Endothelial cell of umbilical vein (primary cell): ENCODE measurements around the gene TMEM145. TPM values are rescaled to one million over a fixed set of nuclear protein-coding genes. Genes with fewer than 3 reads are reported as not detected.

Source experiments
- BruUV-seq: library from RNA; stranded (reverse); fragments of 400-500 nt; replicated peaks from 2 replicates; lab custom pipeline; 2021; lab: Mats Ljungman, UMichigan
- CTCF ChIA-PET: fragments of 300-600, 350-600 bp; sonication (Branson Sonifier 250); formaldehyde crosslinking; loops from one replicate; lab custom pipeline; 2021; ENCODE audit warnings: antibody characterized with exemption, inconsistent platforms; lab: Charles Lee
- POLR2A ChIA-PET: fragments of 300-600, 350-600 bp; sonication (Branson Sonifier 250); formaldehyde crosslinking; loops from one replicate; lab custom pipeline; 2021; ENCODE audit warnings: antibody characterized with exemption, inconsistent platforms; lab: Charles Lee
- DNase-seq: peaks from one replicate; pipeline ENCODE4 v3.0.0-alpha.2; 2011; ENCODE audit warnings: low read depth, low spot score
- FAIRE-seq: peaks from 2 replicates; lab custom pipeline; 2011; peaks lifted over from hg19 to GRCh38; lab: Jason Lieb, UNC
- H2AFZ ChIP-seq: 2 replicates; pipeline ENCODE4 v1.6.0; 2012; ENCODE audit warnings: low read depth, low read length, control low read depth, inconsistent platforms
- H3K27ac ChIP-seq: 2 replicates; pipeline ENCODE4 v1.5.1; 2011; ENCODE audit warnings: low read depth, mild to moderate bottlenecking, control low read depth, low read length, moderate library complexity; ENCODE audit not compliant: insufficient read depth
- H3K27me3 ChIP-seq, 2 experiments: 2 replicates each; pipeline versions ENCODE4 v1.6.0 to v1.6.1; 2011; ENCODE audit warnings: low read length in 2 of 2, mixed read lengths in 1 of 2; ENCODE audit not compliant: control insufficient read depth in 2 of 2, insufficient read depth in 2 of 2
- H3K36me3 ChIP-seq, 2 experiments: 2 replicates in 1 of 2; 3 replicates in 1 of 2; pipeline ENCODE4 v1.5.1; 2011; ENCODE audit warnings: low read length in 2 of 2, mild to moderate bottlenecking in 1 of 2, moderate library complexity in 1 of 2; ENCODE audit not compliant: control insufficient read depth in 2 of 2, insufficient read depth in 2 of 2; ENCODE audit errors: extremely low read depth in 1 of 2
- H3K4me1 ChIP-seq: 3 replicates; pipeline ENCODE4 v1.5.1; 2011; ENCODE audit warnings: mild to moderate bottlenecking, low read length; ENCODE audit not compliant: control insufficient read depth, insufficient read depth; ENCODE audit errors: extremely low read depth
- H3K4me2 ChIP-seq: 2 replicates; pipeline ENCODE4 v1.6.1; 2011; ENCODE audit warnings: low read length, control low read depth, mixed read lengths; ENCODE audit not compliant: insufficient read depth
- H3K4me3 ChIP-seq, 3 experiments: fragments of 200-600 bp in 1 of 3; sonication (generic), shearing (Covaris generic) in 1 of 3; replicated peaks in 1 of 3; 2 replicates each; pipeline ENCODE4 v1.5.1; 2011 to 2016; ENCODE audit warnings: control low read depth in 3 of 3, low read length in 3 of 3, mild to moderate bottlenecking in 2 of 3, inconsistent platforms in 1 of 3, low read depth in 1 of 3, moderate library complexity in 1 of 3; ENCODE audit not compliant: insufficient read depth in 1 of 3
- H3K79me2 ChIP-seq: 2 replicates; pipeline ENCODE4 v1.6.0; 2012; ENCODE audit warnings: low read length, inconsistent platforms; ENCODE audit not compliant: control insufficient read depth, insufficient read depth
- H3K9ac ChIP-seq: replicated peaks from 2 replicates; pipeline ENCODE3; 2011; ENCODE audit warnings: low read length, control low read depth; ENCODE audit not compliant: insufficient read depth; ENCODE audit errors: extremely low read depth
- H3K9me1 ChIP-seq: replicated peaks from 3 replicates; pipeline ENCODE4 v1.6.0; 2011; ENCODE audit warnings: mild to moderate bottlenecking, low read length; ENCODE audit not compliant: control insufficient read depth, insufficient read depth; ENCODE audit errors: extremely low read depth
- H3K9me3 ChIP-seq: replicated peaks from 2 replicates; pipeline ENCODE4 v1.5.1; 2012; ENCODE audit warnings: low read length, inconsistent platforms; ENCODE audit not compliant: control insufficient read depth, insufficient read depth
- H4K20me1 ChIP-seq: replicated peaks from 2 replicates; pipeline ENCODE3; 2011; ENCODE audit warnings: mild to moderate bottlenecking, low read length; ENCODE audit not compliant: control insufficient read depth, insufficient read depth; ENCODE audit errors: extremely low read depth
- CTCF ChIP-seq, 2 donors: IDR thresholded peaks; 1 replicate in 1 of 2; 2 replicates in 1 of 2; pipeline ENCODE4 v1.5.1; 2011; ENCODE audit warnings: low read length in 2 of 2, mild to moderate bottlenecking in 2 of 2, moderate library complexity in 2 of 2, control low read depth in 1 of 2, inconsistent platforms in 1 of 2, low read depth in 1 of 2; ENCODE audit not compliant: insufficient read depth in 1 of 2; ENCODE audit errors: extremely low read depth in 1 of 2
- EZH2 ChIP-seq: IDR thresholded peaks from 2 replicates; pipeline ENCODE4 v1.6.1; 2012; ENCODE audit warnings: borderline replicate concordance, low read depth, mild to moderate bottlenecking, moderate library complexity, low read length, inconsistent platforms; ENCODE audit not compliant: severe bottlenecking
- MAX ChIP-seq: IDR thresholded peaks from 2 replicates; pipeline ENCODE4 v1.6.1; 2011; ENCODE audit not compliant: insufficient read depth, insufficient read length
- POLR2A ChIP-seq: IDR thresholded peaks from 2 replicates; pipeline ENCODE4 v1.6.1; 2012; ENCODE audit warnings: low read depth, mild to moderate bottlenecking, control low read depth, low read length
- POLR2AphosphoS5 ChIP-seq: IDR thresholded peaks from 2 replicates; pipeline ENCODE4 v1.6.1; 2012; ENCODE audit warnings: low read depth, mild to moderate bottlenecking, control low read depth, low read length, moderate library complexity; ENCODE audit not compliant: insufficient read depth
- dilution Hi-C: fragments of 300-500 bp; cut with MboI; formaldehyde crosslinking; loops from one replicate; pipeline ENCODE4 v1.15.0; 2019; ENCODE audit warnings: low sequenced_read_pairs; ENCODE audit not compliant: extremely low pct_ligation_motif_present
- intact Hi-C: fragments of 100-400 bp; cut with micrococcal nuclease; formaldehyde crosslinking; loops from one replicate; pipeline ENCODE4 v1.10.0; 2022
- polyA plus RNA-seq, 4 experiments: library from polyadenylated mRNA; depleted of rRNA in 3 of 4; stranded (reverse) in 3 of 4; unstranded in 1 of 4; fragments of >200 nt; gene quantifications; 2 replicates each; pipeline versions ENCODE4 v1.2.1 to v1.2.3, GENCODE V29; 2011 to 2012; ENCODE audit warnings: missing spikeins in 1 of 4
- total RNA-seq: library from RNA; stranded (reverse); gene quantifications from 2 replicates; pipeline ENCODE4 v1.2.3, GENCODE V29; 2021

Gene TMEM145
- total and polyA plus RNA-seq, 2 donors (not counting 3 experiments of a cell fraction or from before 2014, with no cell fraction given): not detected

DNA sequence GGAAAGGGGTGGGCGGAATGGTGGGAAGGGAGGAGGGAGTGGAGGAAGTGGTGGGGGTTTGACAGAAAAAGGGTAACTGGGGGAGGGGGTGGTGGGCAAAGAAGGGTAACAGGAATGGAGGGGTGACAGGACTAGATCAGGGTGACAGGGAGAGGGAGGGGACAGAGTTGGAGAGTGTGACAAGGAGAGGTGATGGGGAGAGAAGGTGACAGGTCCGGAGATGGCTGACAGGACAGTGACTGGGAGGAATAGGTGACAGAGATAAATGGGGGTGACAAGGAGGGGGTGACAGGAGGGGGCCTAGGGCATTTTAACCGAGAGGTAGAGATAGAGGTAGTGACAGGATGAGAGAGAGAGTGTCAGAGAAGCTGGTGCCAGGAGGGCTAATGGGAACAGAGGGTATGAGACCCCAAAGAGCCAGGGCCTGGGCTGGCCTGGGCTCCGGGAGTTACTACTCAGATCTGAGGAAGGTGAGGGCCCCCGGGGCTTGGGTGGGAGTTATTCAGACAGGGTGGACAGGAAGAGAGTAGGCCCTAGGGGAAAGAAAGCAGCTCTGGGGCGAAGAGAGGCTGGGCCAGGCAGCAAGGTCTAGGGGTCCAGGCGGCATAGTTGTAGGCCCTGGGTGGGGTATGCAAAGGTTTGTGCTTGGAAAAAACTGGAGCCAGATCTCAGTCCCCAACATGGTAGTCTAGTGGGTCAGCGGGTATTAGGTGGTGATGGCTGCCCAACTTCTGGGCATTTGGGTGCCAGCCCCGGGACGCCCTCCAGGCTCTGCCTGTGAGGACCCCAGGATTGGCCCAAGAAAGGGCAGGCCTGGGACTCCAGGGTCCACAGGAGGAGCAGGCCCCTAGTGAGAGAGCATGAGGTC, 43.4 kb upstream of the TMEM145 start:
- H3K4me3 ChIP-seq: peak overlapping the region; percentile 11 to 65 (median 57)
- CTCF ChIA-PET: interaction anchor here (1.0 to 3.6 kb wide), 6 partner anchors 10 to 27 kb away, joined by 4 to 24 read pairs (median 6); no protein-coding TSS in a partner anchor
- peak overlapping the region; percentile 91 for H3K27ac ChIP-seq
- BruUV-seq: TSS peak; percentile 96
- FAIRE-seq (no peak), DNase-seq (no peak)
- H3K9me1 ChIP-seq: no peaks in the 10 kb centered on the region
- dilution Hi-C loops: no loop called here
- no peaks in the 10 kb centered on the region for H3K9me3 ChIP-seq
- no peaks in the 10 kb centered on the region for H3K27me3 ChIP-seq
- TF ChIP-seq POLR2AphosphoS5 (no peak), EZH2 (no peak), POLR2A (peak; percentile 54), MAX (no peak), CTCF (IDR thresholded peaks at IDR 0.05; ENCODE audit: extremely low read depth in 1 of 2, insufficient read depth in 1 of 2, low read depth in 1 of 2, low read length in 2 of 2) (no peak)
- peaks cover 33% of the 10 kb centered on the region for H3K79me2 ChIP-seq
- peak overlapping the region; percentile 62 for H3K4me2 ChIP-seq
- no peak overlapping the region for H2AFZ ChIP-seq
- peaks cover 22% of the 10 kb centered on the region for H3K4me1 ChIP-seq
- H3K9ac ChIP-seq: peak overlapping the region; percentile 87
- intact Hi-C loops: no loop called here
- POLR2A ChIA-PET: interaction anchor here (1.0 to 1.5 kb wide), 4 partner anchors 10 to 27 kb away, joined by 3 to 7 read pairs (median 6); partner anchors contain the start of gene GSK3A
- H4K20me1 ChIP-seq: no peaks in the 10 kb centered on the region
- H3K36me3 ChIP-seq: peaks cover 9 to 28% of the 10 kb centered on the region in 2 experiments
